Measurements from ENCODE around the gene SPAG9. TPM values are rescaled to one million over a fixed set of nuclear protein-coding genes. Genes with fewer than 3 reads are reported as not detected.
"Not testable (repeated sequence)": the region's sequence is repeated elsewhere in the genome, so short reads cannot be mapped to it uniquely, and the experiment has no call there.

The SPAG9 gene
- total RNA-seq, 1 donor from 2014 or later = 164 TPM

DNA sequence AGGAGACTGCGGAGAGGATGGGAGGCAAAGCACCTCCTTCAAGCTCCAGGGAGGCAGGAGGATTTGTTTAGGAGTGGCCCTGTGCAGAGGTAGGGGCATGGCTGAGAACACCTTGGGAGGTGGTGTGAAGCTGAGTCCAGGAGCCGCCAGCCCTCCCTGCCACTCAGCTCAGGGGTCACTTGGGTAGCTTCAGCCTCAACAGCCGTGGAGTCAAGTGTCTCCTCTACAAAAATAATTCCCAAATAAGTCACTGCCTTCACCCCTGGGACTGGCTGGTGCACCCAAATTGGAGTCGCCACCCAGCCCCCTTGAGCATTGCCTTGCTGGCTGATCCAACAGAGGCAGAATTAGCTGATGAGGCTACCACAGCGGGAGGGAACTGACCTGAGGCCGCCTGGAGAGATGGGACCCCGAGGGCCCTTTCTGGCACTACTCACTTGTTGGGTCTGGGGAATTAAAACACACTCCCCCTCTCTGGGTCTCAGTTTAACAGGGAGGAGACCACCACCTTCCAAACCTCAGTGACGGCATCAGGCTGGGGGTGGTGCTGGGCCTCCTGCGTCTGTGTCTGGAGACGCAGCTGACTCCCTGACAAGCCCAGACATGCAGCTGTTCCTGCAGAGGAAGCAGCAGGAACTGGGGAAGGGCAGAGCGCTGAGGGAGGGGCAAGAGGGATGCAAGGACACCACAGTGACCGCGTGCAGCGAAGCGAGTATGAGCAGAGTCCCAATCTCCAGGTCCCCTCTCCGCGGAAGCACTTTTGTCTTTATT is 166.7 kb downstream of the SPAG9 start:
- DNase-seq = no peak

DNA sequence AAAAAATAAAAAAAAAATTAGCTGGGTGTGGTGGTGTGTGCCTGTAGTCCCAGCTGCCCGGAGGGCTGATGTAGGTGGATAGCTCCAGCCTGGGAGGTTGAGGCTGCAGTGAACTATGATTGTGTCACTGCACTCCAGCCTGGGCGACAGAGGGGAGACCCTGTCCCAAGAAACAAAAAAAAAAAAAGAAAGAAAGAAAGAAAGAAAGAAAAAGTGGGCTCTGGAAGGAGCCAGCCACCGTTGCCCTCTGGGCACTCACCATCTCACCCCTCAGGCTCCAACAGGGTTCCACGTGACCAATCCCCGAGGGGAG is 167.2 kb downstream of the SPAG9 start:
- no peak for DNase-seq

- no peak for DNase-seq
Observed at GRCh38 chr17:50952889-50953288, 167.8 kb downstream of the SPAG9 start.

GRCh38 chr17:50952013-50952412 is 168.7 kb downstream of the SPAG9 start:
- DNase-seq = no peak

DNA sequence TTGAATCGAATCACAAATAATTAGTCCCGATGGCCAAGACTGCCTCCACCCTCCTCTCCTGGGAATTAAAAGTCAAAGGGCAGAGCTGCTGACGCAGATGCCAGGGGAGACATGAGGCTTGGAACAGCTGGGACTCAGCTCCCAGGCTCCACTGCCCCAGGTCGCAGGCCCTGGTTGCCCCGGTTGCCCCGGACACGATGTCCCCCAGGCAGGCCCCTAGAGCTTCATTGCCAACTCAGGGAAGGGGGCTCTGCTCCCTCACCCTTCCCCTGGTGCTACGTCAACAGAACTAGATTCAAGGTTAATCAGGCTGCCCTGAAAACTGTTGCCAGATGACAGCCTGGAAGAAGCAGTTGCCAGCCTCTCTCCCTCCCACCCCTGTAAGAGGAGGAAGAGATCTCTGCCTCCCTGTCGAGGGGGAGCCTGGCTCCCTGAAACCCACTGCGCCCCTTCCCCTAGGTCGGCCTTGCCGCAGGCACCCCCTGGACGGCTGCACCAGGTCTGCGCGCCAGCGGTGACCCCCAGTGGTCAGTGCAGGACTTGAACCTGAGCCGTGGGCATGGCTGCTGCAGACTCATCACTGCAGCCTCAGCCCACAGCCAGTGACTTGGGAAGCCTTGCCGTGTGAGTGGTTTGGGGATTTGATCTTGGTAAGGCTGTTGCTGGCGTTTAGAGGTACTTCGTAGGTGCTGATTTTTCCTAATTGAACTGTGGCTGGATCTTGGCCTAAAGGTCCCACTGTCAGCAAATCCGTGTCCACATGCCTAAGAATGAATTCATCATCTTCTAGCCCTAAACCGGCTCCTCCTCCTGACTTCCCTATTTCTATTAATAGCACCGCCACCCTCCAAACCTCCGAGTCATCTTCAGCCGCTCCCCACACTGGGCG is 170.4 kb downstream of the SPAG9 start:
- DNase-seq = no peak

DNA sequence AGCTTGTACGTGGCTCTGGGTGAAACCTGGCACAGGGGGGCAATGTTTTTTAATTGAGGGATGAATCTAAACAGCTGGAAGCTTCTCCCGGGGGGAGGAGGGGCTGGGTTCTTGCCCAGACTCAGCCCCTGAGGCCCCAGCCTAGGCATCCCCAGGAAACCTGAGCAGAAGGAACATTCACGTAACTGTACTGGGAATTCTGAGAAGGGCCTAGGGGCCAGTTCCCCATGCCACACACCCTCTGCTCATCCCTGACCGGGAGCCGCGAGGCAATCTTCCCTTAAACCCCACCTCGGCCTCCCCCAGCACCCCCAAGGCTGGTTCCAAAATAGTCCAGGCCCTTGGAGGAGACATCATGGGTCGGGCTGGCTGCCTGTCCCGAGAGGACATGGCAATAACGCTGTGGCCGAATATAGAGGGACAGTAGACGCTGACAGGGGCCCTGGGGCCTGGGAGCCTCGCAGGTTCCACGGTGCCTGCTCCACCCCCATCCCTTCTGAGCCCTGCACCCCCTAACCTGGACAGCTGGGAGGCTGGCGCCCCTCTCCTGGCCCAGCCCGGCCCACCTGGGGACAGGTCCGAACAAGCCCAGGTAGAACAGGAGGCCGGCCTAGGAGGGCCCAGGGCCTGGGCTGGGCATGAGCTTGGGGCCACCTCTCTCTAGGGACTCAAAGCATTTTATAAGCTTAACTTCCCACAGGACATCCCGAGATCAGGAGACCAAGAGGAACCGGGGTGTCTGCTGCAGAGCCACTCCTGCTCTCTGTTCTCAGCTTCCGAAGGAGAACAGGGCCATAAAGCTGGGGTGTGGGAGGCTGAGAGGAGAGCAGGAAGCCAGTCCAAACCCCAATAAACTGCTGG is 171.3 kb downstream of the SPAG9 start:
- no peak for DNase-seq

GRCh38 chr17:50948711-50949110 is 172.0 kb downstream of the SPAG9 start:
- no peak for DNase-seq

DNA sequence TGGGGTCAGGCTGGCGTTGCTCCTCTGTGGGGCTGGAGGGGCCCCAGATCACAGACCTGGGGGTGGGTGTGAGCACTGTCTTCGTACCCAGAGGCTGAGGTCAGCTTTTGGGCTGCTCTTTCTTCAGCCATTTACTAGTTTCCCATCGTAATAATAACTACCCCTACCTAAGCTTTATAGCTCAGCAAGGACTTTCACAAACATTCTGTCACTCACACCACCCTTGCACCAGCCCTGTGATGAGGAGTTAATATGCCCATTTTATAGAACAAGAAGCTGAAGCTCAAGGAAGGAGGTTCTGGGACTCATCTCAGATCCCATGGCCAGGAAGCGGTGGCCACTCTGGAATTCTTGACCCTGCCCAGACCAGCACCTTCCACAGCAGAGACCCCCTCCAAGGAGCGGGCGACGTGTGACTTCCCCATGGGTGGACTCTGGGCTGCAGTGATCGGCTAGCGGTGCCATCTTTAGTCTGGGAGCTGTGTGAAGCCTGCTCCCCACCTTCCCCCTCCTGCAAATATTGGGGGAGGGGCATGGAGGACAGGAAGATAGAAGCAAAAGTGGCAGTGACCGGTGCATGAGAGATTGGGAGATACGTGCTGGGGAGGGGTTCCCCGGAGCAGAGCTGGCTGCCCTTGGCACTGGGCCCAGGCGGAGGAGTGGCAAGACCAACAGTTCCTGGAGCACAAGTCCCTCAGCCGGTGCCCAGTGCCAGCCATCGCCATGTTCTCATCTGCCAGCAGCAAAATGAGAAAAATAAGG is 172.7 kb downstream of the SPAG9 start:
- DNase-seq = no peak

GRCh38 chr17:50946891-50947781 is 173.5 kb downstream of the SPAG9 start:
- no peak for DNase-seq

GRCh38 chr17:50946223-50946890 is 174.3 kb downstream of the SPAG9 start:
- no peak for DNase-seq

DNA sequence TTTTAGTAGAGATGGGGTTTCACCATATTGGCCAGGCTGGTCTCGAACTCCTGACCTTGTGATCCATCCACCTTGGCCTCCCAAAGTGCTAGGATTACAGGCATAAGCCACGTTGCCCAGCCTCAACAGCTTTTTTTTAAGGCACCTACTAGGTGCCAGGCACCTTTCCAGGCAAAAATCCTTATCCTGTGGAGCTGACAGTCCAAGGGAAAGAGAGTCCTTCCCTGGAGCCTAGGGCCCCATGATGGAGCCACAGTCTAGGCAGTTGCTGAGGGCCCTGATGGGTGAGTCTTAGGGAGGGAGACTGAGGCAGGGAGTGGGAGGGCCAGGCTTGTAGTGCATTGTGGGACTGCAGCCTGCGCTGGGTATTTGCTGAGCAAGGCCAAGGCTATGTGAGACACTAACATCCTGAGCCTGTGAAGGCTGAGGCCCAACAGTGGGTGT is 174.9 kb downstream of the SPAG9 start:
- DNase-seq = no peak

DNA sequence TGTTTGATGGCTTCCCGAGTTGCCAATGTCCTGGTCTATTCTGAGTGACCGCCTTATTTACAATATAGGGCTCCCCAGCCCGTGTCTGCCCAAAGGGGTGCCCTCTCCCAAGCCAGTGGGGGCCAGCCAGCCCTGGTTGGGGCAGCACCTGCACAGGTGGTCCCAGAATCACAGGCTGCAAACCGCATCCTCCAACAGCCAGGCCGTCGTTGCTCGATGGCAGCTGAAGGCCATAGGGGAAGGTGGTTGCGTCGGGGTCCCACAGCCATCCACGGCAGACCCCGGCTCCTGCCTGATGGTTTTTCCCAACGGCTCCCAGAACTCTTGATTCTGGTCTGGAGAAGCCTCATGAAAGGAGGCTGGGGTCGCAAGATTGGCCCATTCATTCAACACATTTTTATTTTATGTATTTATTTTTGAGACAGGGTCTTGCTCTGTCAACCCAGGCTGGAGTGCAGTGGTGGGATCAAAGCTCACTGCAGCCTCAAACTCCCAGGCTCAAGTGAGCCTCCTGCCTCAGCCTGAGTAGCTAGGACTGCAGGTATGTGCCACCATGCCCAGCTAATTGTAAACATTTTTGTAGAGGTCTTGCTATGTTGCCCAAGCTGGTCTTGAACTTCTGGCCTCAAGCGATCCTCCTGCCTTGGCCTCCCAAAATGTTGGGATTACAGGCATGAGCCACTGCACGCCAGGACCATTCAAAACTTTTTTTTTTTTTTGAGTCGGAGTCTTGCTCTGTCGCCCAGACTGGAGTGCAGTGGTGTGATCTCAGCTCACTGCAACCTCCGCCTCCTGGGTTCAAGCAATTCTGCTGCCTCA is 175.6 kb downstream of the SPAG9 start:
- DNase-seq = no peak

DNA sequence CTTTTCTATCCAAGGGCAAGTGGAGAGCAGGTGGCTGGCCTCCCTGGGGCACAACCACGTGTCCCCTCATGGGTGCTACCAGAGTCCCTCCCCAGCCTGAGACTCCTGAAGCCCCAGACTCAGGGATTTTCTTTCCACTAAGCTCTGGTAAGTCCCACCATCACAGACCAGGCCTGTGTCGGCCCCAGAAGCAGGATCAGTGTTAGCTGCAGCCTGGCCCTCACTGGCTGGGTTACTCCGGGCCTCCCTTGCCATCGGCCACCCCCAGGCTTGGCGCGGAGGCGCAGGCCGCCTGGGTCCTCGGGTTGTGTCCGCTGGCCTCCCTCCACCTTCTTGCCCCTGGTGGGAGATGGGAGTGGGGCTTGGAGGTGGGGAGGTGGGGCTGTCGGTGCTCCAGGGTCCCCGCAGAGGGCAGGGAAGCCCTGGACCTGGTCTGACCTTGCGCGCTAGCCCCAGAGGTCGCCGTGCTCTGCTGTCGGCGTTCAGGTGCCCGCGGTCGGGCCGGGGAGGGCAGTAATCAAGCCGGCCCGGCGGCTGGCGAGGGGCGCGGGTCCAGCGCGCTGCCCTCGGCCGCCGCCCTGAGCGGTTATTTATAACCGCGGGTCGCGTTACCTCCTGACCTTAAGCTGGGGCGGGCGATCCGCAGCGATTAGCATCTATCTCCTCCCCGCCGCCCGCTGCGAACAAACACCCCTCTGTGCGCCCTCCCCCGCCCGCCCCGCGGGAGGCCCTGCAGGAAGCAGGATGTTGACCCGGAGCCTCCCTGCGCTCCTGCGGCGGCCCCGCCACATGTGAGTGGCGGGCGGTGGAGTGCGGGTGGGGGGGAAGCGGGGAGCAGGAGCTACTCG is 176.4 kb downstream of the SPAG9 start:
- DNase-seq = peak; percentile 19

GRCh38 chr17:50943575-50943933 is 177.1 kb downstream of the SPAG9 start:
- DNase-seq = no peak

DNA sequence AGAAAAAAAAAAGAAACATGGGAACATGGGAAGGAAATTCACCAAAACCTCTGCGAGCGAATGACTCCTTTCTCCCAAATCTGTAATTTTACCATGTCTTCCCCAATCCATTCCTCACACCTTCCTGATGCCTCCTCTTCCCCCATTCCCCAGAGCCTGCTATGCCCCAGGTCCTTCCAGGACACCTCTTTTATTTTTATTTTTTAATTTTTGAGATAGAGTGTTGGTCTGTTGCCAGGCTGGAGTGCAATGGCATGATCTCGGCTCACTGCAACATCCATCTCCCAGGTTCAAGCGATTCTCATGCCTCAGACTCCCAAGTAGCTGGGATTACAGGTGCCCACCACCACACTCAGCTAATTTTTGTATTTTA is 179.0 kb downstream of the SPAG9 start:
- DNase-seq = not testable (repeated sequence)

GRCh38 chr17:50939795-50940684 is 180.6 kb downstream of the SPAG9 start:
- DNase-seq = no peak

DNA sequence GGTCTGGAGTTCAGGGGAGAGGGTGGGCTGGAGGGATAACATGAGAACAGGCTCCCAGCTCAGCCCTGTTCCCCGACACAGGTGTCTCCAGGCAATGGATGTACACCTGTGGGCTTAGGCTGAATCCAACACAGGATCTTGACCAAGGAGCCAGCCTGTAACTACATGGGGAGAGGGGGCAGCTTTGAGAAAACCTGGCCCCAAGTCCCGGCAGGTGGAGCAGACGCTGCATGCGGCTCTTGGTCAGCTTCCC is 181.2 kb downstream of the SPAG9 start:
- DNase-seq = no peak

All from skin of body (tissue), 2 donors.